Endothelial cell of umbilical vein (primary cell): ENCODE measurements around the gene GCLC. TPM values are rescaled to one million over a fixed set of nuclear protein-coding genes. Genes with fewer than 3 reads are reported as not detected.

Experiments used
- BruUV-seq: library from RNA; stranded (reverse); fragments of 400-500 nt; replicated peaks from 2 replicates; lab custom pipeline; 2021; lab: Mats Ljungman, UMichigan
- CTCF ChIA-PET: fragments of 300-600, 350-600 bp; sonication (Branson Sonifier 250); formaldehyde crosslinking; loops from one replicate; lab custom pipeline; 2021; ENCODE audit warnings: antibody characterized with exemption, inconsistent platforms; lab: Charles Lee
- POLR2A ChIA-PET: fragments of 300-600, 350-600 bp; sonication (Branson Sonifier 250); formaldehyde crosslinking; loops from one replicate; lab custom pipeline; 2021; ENCODE audit warnings: antibody characterized with exemption, inconsistent platforms; lab: Charles Lee
- DNase-seq: peaks from one replicate; pipeline ENCODE4 v3.0.0-alpha.2; 2011; ENCODE audit warnings: low read depth, low spot score
- FAIRE-seq: peaks from 2 replicates; lab custom pipeline; 2011; peaks lifted over from hg19 to GRCh38; lab: Jason Lieb, UNC
- H2AFZ ChIP-seq: 2 replicates; pipeline ENCODE4 v1.6.0; 2012; ENCODE audit warnings: low read depth, low read length, control low read depth, inconsistent platforms
- H3K27ac ChIP-seq: 2 replicates; pipeline ENCODE4 v1.5.1; 2011; ENCODE audit warnings: low read depth, mild to moderate bottlenecking, control low read depth, low read length, moderate library complexity; ENCODE audit not compliant: insufficient read depth
- H3K27me3 ChIP-seq, 2 experiments: 2 replicates each; pipeline versions ENCODE4 v1.6.0 to v1.6.1; 2011; ENCODE audit warnings: low read length in 2 of 2, mixed read lengths in 1 of 2; ENCODE audit not compliant: control insufficient read depth in 2 of 2, insufficient read depth in 2 of 2
- H3K36me3 ChIP-seq, 2 experiments: 2 replicates in 1 of 2; 3 replicates in 1 of 2; pipeline ENCODE4 v1.5.1; 2011; ENCODE audit warnings: low read length in 2 of 2, mild to moderate bottlenecking in 1 of 2, moderate library complexity in 1 of 2; ENCODE audit not compliant: control insufficient read depth in 2 of 2, insufficient read depth in 2 of 2; ENCODE audit errors: extremely low read depth in 1 of 2
- H3K4me1 ChIP-seq: 3 replicates; pipeline ENCODE4 v1.5.1; 2011; ENCODE audit warnings: mild to moderate bottlenecking, low read length; ENCODE audit not compliant: control insufficient read depth, insufficient read depth; ENCODE audit errors: extremely low read depth
- H3K4me2 ChIP-seq: 2 replicates; pipeline ENCODE4 v1.6.1; 2011; ENCODE audit warnings: low read length, control low read depth, mixed read lengths; ENCODE audit not compliant: insufficient read depth
- H3K4me3 ChIP-seq, 3 experiments: fragments of 200-600 bp in 1 of 3; sonication (generic), shearing (Covaris generic) in 1 of 3; replicated peaks in 1 of 3; 2 replicates each; pipeline ENCODE4 v1.5.1; 2011 to 2016; ENCODE audit warnings: control low read depth in 3 of 3, low read length in 3 of 3, mild to moderate bottlenecking in 2 of 3, inconsistent platforms in 1 of 3, low read depth in 1 of 3, moderate library complexity in 1 of 3; ENCODE audit not compliant: insufficient read depth in 1 of 3
- H3K79me2 ChIP-seq: 2 replicates; pipeline ENCODE4 v1.6.0; 2012; ENCODE audit warnings: low read length, inconsistent platforms; ENCODE audit not compliant: control insufficient read depth, insufficient read depth
- H3K9ac ChIP-seq: replicated peaks from 2 replicates; pipeline ENCODE3; 2011; ENCODE audit warnings: low read length, control low read depth; ENCODE audit not compliant: insufficient read depth; ENCODE audit errors: extremely low read depth
- H3K9me1 ChIP-seq: replicated peaks from 3 replicates; pipeline ENCODE4 v1.6.0; 2011; ENCODE audit warnings: mild to moderate bottlenecking, low read length; ENCODE audit not compliant: control insufficient read depth, insufficient read depth; ENCODE audit errors: extremely low read depth
- H3K9me3 ChIP-seq: replicated peaks from 2 replicates; pipeline ENCODE4 v1.5.1; 2012; ENCODE audit warnings: low read length, inconsistent platforms; ENCODE audit not compliant: control insufficient read depth, insufficient read depth
- H4K20me1 ChIP-seq: replicated peaks from 2 replicates; pipeline ENCODE3; 2011; ENCODE audit warnings: mild to moderate bottlenecking, low read length; ENCODE audit not compliant: control insufficient read depth, insufficient read depth; ENCODE audit errors: extremely low read depth
- EZH2 ChIP-seq: IDR thresholded peaks from 2 replicates; pipeline ENCODE4 v1.6.1; 2012; ENCODE audit warnings: borderline replicate concordance, low read depth, mild to moderate bottlenecking, moderate library complexity, low read length, inconsistent platforms; ENCODE audit not compliant: severe bottlenecking
- FOS ChIP-seq: IDR thresholded peaks from 2 replicates; pipeline ENCODE4 v1.6.1; 2011; ENCODE audit warnings: mild to moderate bottlenecking, low read length, moderate library complexity, borderline replicate concordance; ENCODE audit not compliant: insufficient read depth
- GATA2 ChIP-seq: IDR thresholded peaks from 2 replicates; pipeline ENCODE4 v1.7.0; 2011; ENCODE audit warnings: low read depth, mild to moderate bottlenecking, moderate library complexity, mixed read lengths, low read length; ENCODE audit not compliant: insufficient read length, insufficient read depth
- JUN ChIP-seq: IDR thresholded peaks from 2 replicates; pipeline ENCODE4 v1.6.1; 2011; ENCODE audit warnings: borderline replicate concordance, low read depth; ENCODE audit not compliant: insufficient read length, insufficient read depth
- MYC ChIP-seq: IDR thresholded peaks from one replicate; pipeline ENCODE4 v1.6.1; 2011; ENCODE audit warnings: mild to moderate bottlenecking, low read depth, low read length
- POLR2A ChIP-seq: IDR thresholded peaks from 2 replicates; pipeline ENCODE4 v1.6.1; 2012; ENCODE audit warnings: low read depth, mild to moderate bottlenecking, control low read depth, low read length
- POLR2AphosphoS5 ChIP-seq: IDR thresholded peaks from 2 replicates; pipeline ENCODE4 v1.6.1; 2012; ENCODE audit warnings: low read depth, mild to moderate bottlenecking, control low read depth, low read length, moderate library complexity; ENCODE audit not compliant: insufficient read depth
- dilution Hi-C: fragments of 300-500 bp; cut with MboI; formaldehyde crosslinking; loops from one replicate; pipeline ENCODE4 v1.15.0; 2019; ENCODE audit warnings: low sequenced_read_pairs; ENCODE audit not compliant: extremely low pct_ligation_motif_present
- intact Hi-C: fragments of 100-400 bp; cut with micrococcal nuclease; formaldehyde crosslinking; loops from one replicate; pipeline ENCODE4 v1.10.0; 2022
- polyA plus RNA-seq, 4 experiments: library from polyadenylated mRNA; depleted of rRNA in 3 of 4; stranded (reverse) in 3 of 4; unstranded in 1 of 4; fragments of >200 nt; gene quantifications; 2 replicates each; pipeline versions ENCODE4 v1.2.1 to v1.2.3, GENCODE V29; 2011 to 2012; ENCODE audit warnings: missing spikeins in 1 of 4
- total RNA-seq: library from RNA; stranded (reverse); gene quantifications from 2 replicates; pipeline ENCODE4 v1.2.3, GENCODE V29; 2021
- TF ChIP-seq, protein P1 (sequence below), 2 donors: IDR thresholded peaks; 1 replicate in 1 of 2; 2 replicates in 1 of 2; pipeline ENCODE4 v1.5.1; 2011; ENCODE audit warnings: low read length in 2 of 2, mild to moderate bottlenecking in 2 of 2, moderate library complexity in 2 of 2, control low read depth in 1 of 2, inconsistent platforms in 1 of 2, low read depth in 1 of 2; ENCODE audit not compliant: insufficient read depth in 1 of 2; ENCODE audit errors: extremely low read depth in 1 of 2
- TF ChIP-seq, protein P2 (sequence below): IDR thresholded peaks from 2 replicates; pipeline ENCODE4 v1.6.1; 2011; ENCODE audit not compliant: insufficient read depth, insufficient read length

GCLC gene
- total and polyA plus RNA-seq, 2 donors (not counting 3 experiments of a cell fraction or from before 2014, with no cell fraction given) = 7.3 to 22.8 TPM

- Histone ChIP-seq H3K4me2 (no peak overlapping the region), H3K27ac (no peak overlapping the region), H3K9ac (no peak overlapping the region), H3K36me3 (peaks cover 3% of the 10 kb centered on the region in 2 experiments), H4K20me1 (no peaks in the 10 kb centered on the region), H3K4me3 (no peak overlapping the region), H3K9me1 (no peaks in the 10 kb centered on the region), H2AFZ (no peak overlapping the region), H3K27me3 (no peaks in the 10 kb centered on the region), H3K79me2 (no peaks in the 10 kb centered on the region), H3K4me1 (no peaks in the 10 kb centered on the region), H3K9me3 (no peaks in the 10 kb centered on the region)
- CTCF ChIA-PET = interaction anchor here (1.3 kb wide), 1 partner anchor 133 kb away, joined by 3 read pairs; no protein-coding TSS in a partner anchor
- TF ChIP-seq GATA2 (no peak), MYC (no peak), FOS (no peak), EZH2 (no peak), POLR2A (no peak), JUN (no peak), POLR2AphosphoS5 (no peak)
- TF ChIP-seq, protein P1, sequence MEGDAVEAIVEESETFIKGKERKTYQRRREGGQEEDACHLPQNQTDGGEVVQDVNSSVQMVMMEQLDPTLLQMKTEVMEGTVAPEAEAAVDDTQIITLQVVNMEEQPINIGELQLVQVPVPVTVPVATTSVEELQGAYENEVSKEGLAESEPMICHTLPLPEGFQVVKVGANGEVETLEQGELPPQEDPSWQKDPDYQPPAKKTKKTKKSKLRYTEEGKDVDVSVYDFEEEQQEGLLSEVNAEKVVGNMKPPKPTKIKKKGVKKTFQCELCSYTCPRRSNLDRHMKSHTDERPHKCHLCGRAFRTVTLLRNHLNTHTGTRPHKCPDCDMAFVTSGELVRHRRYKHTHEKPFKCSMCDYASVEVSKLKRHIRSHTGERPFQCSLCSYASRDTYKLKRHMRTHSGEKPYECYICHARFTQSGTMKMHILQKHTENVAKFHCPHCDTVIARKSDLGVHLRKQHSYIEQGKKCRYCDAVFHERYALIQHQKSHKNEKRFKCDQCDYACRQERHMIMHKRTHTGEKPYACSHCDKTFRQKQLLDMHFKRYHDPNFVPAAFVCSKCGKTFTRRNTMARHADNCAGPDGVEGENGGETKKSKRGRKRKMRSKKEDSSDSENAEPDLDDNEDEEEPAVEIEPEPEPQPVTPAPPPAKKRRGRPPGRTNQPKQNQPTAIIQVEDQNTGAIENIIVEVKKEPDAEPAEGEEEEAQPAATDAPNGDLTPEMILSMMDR (IDR thresholded peaks at IDR 0.05; ENCODE audit: extremely low read depth in 1 of 2, insufficient read depth in 1 of 2, low read depth in 1 of 2, low read length in 2 of 2) = no peak
- TF ChIP-seq, protein P2, sequence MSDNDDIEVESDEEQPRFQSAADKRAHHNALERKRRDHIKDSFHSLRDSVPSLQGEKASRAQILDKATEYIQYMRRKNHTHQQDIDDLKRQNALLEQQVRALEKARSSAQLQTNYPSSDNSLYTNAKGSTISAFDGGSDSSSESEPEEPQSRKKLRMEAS = no peak
- no TSS peak for BruUV-seq
- dilution Hi-C loops (no loop called here), intact Hi-C loops (no loop called here)
- FAIRE-seq (no peak), DNase-seq (no peak)
- POLR2A ChIA-PET = no interaction called here
Observed at GRCh38 chr6:53518862-53519261, 26.0 kb downstream of the GCLC start.
